ENCODE results near the gene RBM42.

DNA sequence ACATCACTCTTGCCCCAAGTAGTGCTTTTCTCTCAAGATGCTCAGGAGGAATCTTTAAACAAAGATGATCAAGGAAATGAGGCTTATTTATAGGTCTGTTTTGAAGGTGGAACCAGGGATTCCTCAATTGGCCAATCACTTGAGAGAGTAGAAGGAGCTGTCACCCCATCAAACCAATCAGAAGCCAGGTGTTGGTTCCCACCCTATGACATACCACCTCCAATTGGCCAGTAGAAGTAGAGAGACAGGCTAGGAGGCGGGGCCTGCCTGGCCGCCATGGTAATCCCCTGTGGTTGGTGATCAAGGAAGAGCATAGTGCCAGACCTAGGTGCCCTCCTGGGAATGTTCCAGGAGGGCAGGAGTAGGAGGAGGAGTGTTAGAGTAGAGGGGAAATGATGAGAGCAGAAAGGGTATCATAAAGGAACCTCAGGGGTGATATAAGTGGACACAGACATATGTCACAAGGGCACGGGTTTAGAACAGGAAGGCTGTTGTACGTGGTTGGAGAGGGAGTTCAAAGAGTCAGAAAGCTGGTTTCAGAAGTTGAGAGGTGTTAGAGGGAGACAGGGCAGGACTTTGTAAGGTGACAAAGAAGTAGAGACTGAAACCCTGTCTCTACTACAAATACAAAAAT, 32.4 kb upstream of the RBM42 start:
- no peak for TF ChIP-seq POLR2AphosphoS5 (IDR thresholded peaks at IDR 0.05; ENCODE audit: low read depth, low read length)
- no peak for TF ChIP-seq SIN3A (IDR thresholded peaks at IDR 0.05; ENCODE audit: borderline replicate concordance, insufficient read depth, low read length)
- TF ChIP-seq REST (IDR thresholded peaks at IDR 0.05; ENCODE audit: insufficient read depth in 1 of 2, low read depth in 2 of 2, low read length in 2 of 2): no peak
